ENCODE measurements around the gene ADGRD1. TPM values are rescaled to one million over a fixed set of nuclear protein-coding genes. Genes with fewer than 3 reads are reported as not detected.

ADGRD1 gene
- polyA plus RNA-seq, 1 of the 3 experiments (the other 2 are of a cell fraction), result not detected

- 35% methylated on average over 8 of the region's 8 CpGs for WGBS (ENCODE audit: low lambda C conversion rate)
- Histone ChIP-seq H3K4me1 (ENCODE audit: control insufficient read depth in 1 of 2, insufficient read depth in 2 of 2, low read depth in 1 of 2, low read length in 1 of 2) (peaks cover 0 to 4% of the 10 kb centered on the region in 2 experiments; a peak in 1 of 4 replicates), H3K9me2 (no peaks in the 10 kb centered on the region), H3K4me2 (no peak overlapping the region), H3K9me3 (no peaks in the 10 kb centered on the region), H3K27ac (ENCODE audit: low read depth in 2 of 2, low read length in 1 of 2) (no peak overlapping the region), H3K9ac (no peak overlapping the region), H2AFZ (ENCODE audit: low read depth) (no peak overlapping the region), H3K4me3 (ENCODE audit: low read depth in 2 of 2, low read length in 1 of 2) (no peak overlapping the region), H3K27me3 (ENCODE audit: insufficient read depth) (no peaks in the 10 kb centered on the region), H3K79me2 (ENCODE audit: insufficient read depth) (no peaks in the 10 kb centered on the region), H3K36me3 (replicated peaks in 1 of 2; ENCODE audit: control insufficient read depth in 1 of 2, insufficient read depth in 2 of 2, low read length in 1 of 2) (no peaks in the 10 kb centered on the region), H3F3A (replicated peaks; ENCODE audit: insufficient read depth) (no peaks in the 10 kb centered on the region), H4K20me1 (ENCODE audit: insufficient read depth) (no peaks in the 10 kb centered on the region)
- ChIA-PET POLR2A (no interaction called here), CTCF (interaction anchor here (0.7 to 3.2 kb wide), 5 partner anchors 11 to 915 kb away, joined by 3 to 12 read pairs (median 3); no protein-coding TSS in a partner anchor)
- DNase-seq, result no peak
- TF ChIP-seq REST (IDR thresholded peaks at IDR 0.05; ENCODE audit: low read depth, low read length), result no peak
Observed at GRCh38 chr12:130920723-130921381, 32.9 kb upstream of the ADGRD1 start.

- Histone ChIP-seq H3K4me1 (ENCODE audit: control insufficient read depth in 1 of 2, insufficient read depth in 2 of 2, low read depth in 1 of 2, low read length in 1 of 2) (no peaks in the 10 kb centered on the region), H3K27me3 (ENCODE audit: insufficient read depth) (no peaks in the 10 kb centered on the region), H2AFZ (ENCODE audit: low read depth) (no peak overlapping the region), H3K9me2 (no peaks in the 10 kb centered on the region), H3K4me2 (no peak overlapping the region), H3K4me3 (ENCODE audit: low read depth in 2 of 2, low read length in 1 of 2) (no peak overlapping the region), H3K9ac (no peak overlapping the region), H3K36me3 (replicated peaks in 1 of 2; ENCODE audit: control insufficient read depth in 1 of 2, insufficient read depth in 2 of 2, low read length in 1 of 2) (no peaks in the 10 kb centered on the region), H3K9me3 (no peaks in the 10 kb centered on the region), H3K79me2 (ENCODE audit: insufficient read depth) (no peaks in the 10 kb centered on the region), H3K27ac (ENCODE audit: low read depth in 2 of 2, low read length in 1 of 2) (no peak overlapping the region), H3F3A (replicated peaks; ENCODE audit: insufficient read depth) (no peaks in the 10 kb centered on the region), H4K20me1 (ENCODE audit: insufficient read depth) (no peaks in the 10 kb centered on the region)
- WGBS (ENCODE audit: low lambda C conversion rate), result 23% methylated on average over 4 of the region's 4 CpGs
- POLR2A ChIA-PET, result no interaction called here
- CTCF ChIA-PET, result interaction anchor here (1.5 to 3.2 kb wide), 2 partner anchors 182 to 210 kb away, joined by 6 to 12 read pairs; no protein-coding TSS in a partner anchor
- no peak for DNase-seq
- TF ChIP-seq PBX3 (IDR thresholded peaks at IDR 0.05) (no peak), RCOR1 (IDR thresholded peaks at IDR 0.05; ENCODE audit: low read length) (no peak), USF2 (IDR thresholded peaks at IDR 0.05; ENCODE audit: borderline replicate concordance, low read depth, low read length) (no peak), CHD2 (IDR thresholded peaks at IDR 0.05; ENCODE audit: low read length, partially characterized antibody) (no peak), NFIC (IDR thresholded peaks at IDR 0.05; ENCODE audit: borderline replicate concordance) (no peak), TCF12 (IDR thresholded peaks at IDR 0.05) (no peak), ZBTB33 (IDR thresholded peaks at IDR 0.05; ENCODE audit: borderline replicate concordance, low read depth) (no peak), FOXM1 (IDR thresholded peaks at IDR 0.05; ENCODE audit: low read depth) (no peak), SMC3 (IDR thresholded peaks at IDR 0.05; ENCODE audit: low read depth, low read length) (no peak), RXRA (IDR thresholded peaks at IDR 0.05; ENCODE audit: borderline replicate concordance, low read depth) (no peak), POLR2AphosphoS5 (IDR thresholded peaks at IDR 0.05; ENCODE audit: low read depth, low read length) (no peak), EP300 (IDR thresholded peaks at IDR 0.05; ENCODE audit: borderline replicate concordance in 1 of 2, low read depth in 1 of 2, low read length in 1 of 2) (no peak), TAF1 (IDR thresholded peaks at IDR 0.05; ENCODE audit: borderline replicate concordance, low read depth, low read length) (no peak), YY1 (IDR thresholded peaks at IDR 0.05; ENCODE audit: low read depth) (no peak), GATA2 (CRISPR knock-in tag; IDR thresholded peaks at IDR 0.05) (no peak), CTCF (IDR thresholded peaks at IDR 0.05) (no peak), TEAD4 (IDR thresholded peaks at IDR 0.05; ENCODE audit: borderline replicate concordance, insufficient read depth) (no peak)
Observed at GRCh38 chr12:130922511-130922953, 31.2 kb upstream of the ADGRD1 start.

All from SK-N-SH (cell line).